ENCODE results near the gene PHF10. TPM values are rescaled to one million over a fixed set of nuclear protein-coding genes. Genes with fewer than 3 reads are reported as not detected.
"Not testable (repeated sequence)": the region's sequence is repeated elsewhere in the genome, so short reads cannot be mapped to it uniquely, and the experiment has no call there.

Gene PHF10
- 19.9 and 22.1 TPM in 2 replicates for total RNA-seq (2014; rRNA removed; shearing (Covaris generic))

- Histone ChIP-seq H3K27me3 (ENCODE audit: control insufficient read depth, insufficient read depth, low read length) (peaks cover 2% of the 10 kb centered on the region; the same call in 1 of the 2 replicates), H3K36me3 (replicated peaks; ENCODE audit: control insufficient read depth, insufficient read depth, low read length) (no peaks in the 10 kb centered on the region), H3K4me3 (ENCODE audit: insufficient read depth, low read depth, low read length) (peak within 1 kb of the TSS; percentile 90)
- peak; percentile 94 for DNase-seq
These were observed at the start of gene PHF10 for GRCh38 chr6:169724494-169725124. Gene PHF10 (minus strand): TSS chr6:169724500. CDS start chr6:169723931, 569 bp downstream.

- no peak for DNase-seq
- Histone ChIP-seq H3K27me3 (ENCODE audit: control insufficient read depth, insufficient read depth, low read length) (no peaks in the 10 kb centered on the region), H3K36me3 (replicated peaks; ENCODE audit: control insufficient read depth, insufficient read depth, low read length) (peaks cover 2% of the 10 kb centered on the region), H3K4me3 (ENCODE audit: insufficient read depth, low read depth, low read length) (no peak overlapping the region)
These were observed 42.8 kb upstream of the PHF10 start for GRCh38 chr6:169766921-169767736.

GRCh38 chr6:169766232-169766631 is 41.9 kb upstream of the PHF10 start:
- no peaks in the 10 kb centered on the region for H3K27me3 ChIP-seq (ENCODE audit: control insufficient read depth, insufficient read depth, low read length)
- no peak for DNase-seq
- no peak overlapping the region for H3K4me3 ChIP-seq (ENCODE audit: insufficient read depth, low read depth, low read length)
- H3K36me3 ChIP-seq (replicated peaks; ENCODE audit: control insufficient read depth, insufficient read depth, low read length): peaks cover 2% of the 10 kb centered on the region

GRCh38 chr6:169765789-169766188 is 41.5 kb upstream of the PHF10 start:
- H3K36me3 ChIP-seq (replicated peaks; ENCODE audit: control insufficient read depth, insufficient read depth, low read length); DNase-seq; H3K4me3 ChIP-seq (ENCODE audit: insufficient read depth, low read depth, low read length); H3K27me3 ChIP-seq (ENCODE audit: control insufficient read depth, insufficient read depth, low read length): not testable (repeated sequence)

- Histone ChIP-seq H3K36me3 (replicated peaks; ENCODE audit: control insufficient read depth, insufficient read depth, low read length) (peaks cover 3% of the 10 kb centered on the region), H3K4me3 (ENCODE audit: insufficient read depth, low read depth, low read length) (no peak overlapping the region), H3K27me3 (ENCODE audit: control insufficient read depth, insufficient read depth, low read length) (no peaks in the 10 kb centered on the region)
- DNase-seq: no peak
These were observed 39.6 kb upstream of the PHF10 start for GRCh38 chr6:169763881-169764280.

- Histone ChIP-seq H3K36me3 (replicated peaks; ENCODE audit: control insufficient read depth, insufficient read depth, low read length) (peaks cover 3% of the 10 kb centered on the region), H3K4me3 (ENCODE audit: insufficient read depth, low read depth, low read length) (no peak overlapping the region), H3K27me3 (ENCODE audit: control insufficient read depth, insufficient read depth, low read length) (no peaks in the 10 kb centered on the region)
- no peak for DNase-seq
These were observed 39.0 kb upstream of the PHF10 start for GRCh38 chr6:169763308-169763707.

GRCh38 chr6:169755162-169755561 is 30.9 kb upstream of the PHF10 start:
- H3K4me3 ChIP-seq (ENCODE audit: insufficient read depth, low read depth, low read length): no peak overlapping the region
- no peaks in the 10 kb centered on the region for H3K36me3 ChIP-seq (replicated peaks; ENCODE audit: control insufficient read depth, insufficient read depth, low read length)
- DNase-seq: no peak
- H3K27me3 ChIP-seq (ENCODE audit: control insufficient read depth, insufficient read depth, low read length): no peaks in the 10 kb centered on the region

GRCh38 chr6:169752074-169752623 is 27.8 kb upstream of the PHF10 start:
- no peak for DNase-seq
- no peaks in the 10 kb centered on the region for H3K36me3 ChIP-seq (replicated peaks; ENCODE audit: control insufficient read depth, insufficient read depth, low read length)
- H3K27me3 ChIP-seq (ENCODE audit: control insufficient read depth, insufficient read depth, low read length): no peaks in the 10 kb centered on the region
- peak overlapping the region; percentile 93 for H3K4me3 ChIP-seq (ENCODE audit: insufficient read depth, low read depth, low read length)

- H3K27me3 ChIP-seq (ENCODE audit: control insufficient read depth, insufficient read depth, low read length): no peaks in the 10 kb centered on the region
- no peaks in the 10 kb centered on the region for H3K36me3 ChIP-seq (replicated peaks; ENCODE audit: control insufficient read depth, insufficient read depth, low read length)
- DNase-seq: peak; percentile 95
- H3K4me3 ChIP-seq (ENCODE audit: insufficient read depth, low read depth, low read length): peak within 1 kb of the TSS; percentile 93
These were observed 27.2 kb upstream of the PHF10 start, which contains the start of the genes DYNLT2 and ERMARD for GRCh38 chr6:169751242-169752073. Gene DYNLT2 (minus strand): TSS chr6:169751572. CDS start chr6:169751458, 114 bp downstream. Gene ERMARD (plus strand): TSS chr6:169751622. CDS start chr6:169751658, 36 bp downstream.

- no peak overlapping the region for H3K4me3 ChIP-seq (ENCODE audit: insufficient read depth, low read depth, low read length)
- no peak for DNase-seq
- no peaks in the 10 kb centered on the region for H3K27me3 ChIP-seq (ENCODE audit: control insufficient read depth, insufficient read depth, low read length)
- H3K36me3 ChIP-seq (replicated peaks; ENCODE audit: control insufficient read depth, insufficient read depth, low read length): no peaks in the 10 kb centered on the region
These were observed 22.3 kb upstream of the PHF10 start for GRCh38 chr6:169746556-169746955.

GRCh38 chr6:169745405-169745804 is 21.1 kb upstream of the PHF10 start:
- DNase-seq: no peak
- Histone ChIP-seq H3K36me3 (replicated peaks; ENCODE audit: control insufficient read depth, insufficient read depth, low read length) (no peaks in the 10 kb centered on the region), H3K27me3 (ENCODE audit: control insufficient read depth, insufficient read depth, low read length) (no peaks in the 10 kb centered on the region), H3K4me3 (ENCODE audit: insufficient read depth, low read depth, low read length) (no peak overlapping the region)

GRCh38 chr6:169741344-169741743 is 17.0 kb upstream of the PHF10 start:
- DNase-seq: no peak
- H3K27me3 ChIP-seq (ENCODE audit: control insufficient read depth, insufficient read depth, low read length): no peaks in the 10 kb centered on the region
- H3K36me3 ChIP-seq (replicated peaks; ENCODE audit: control insufficient read depth, insufficient read depth, low read length): no peaks in the 10 kb centered on the region
- no peak overlapping the region for H3K4me3 ChIP-seq (ENCODE audit: insufficient read depth, low read depth, low read length)

GRCh38 chr6:169738976-169739529 is 14.8 kb upstream of the PHF10 start:
- H3K27me3 ChIP-seq (ENCODE audit: control insufficient read depth, insufficient read depth, low read length): no peaks in the 10 kb centered on the region

More at GRCh38 chr6:169738976-169739529, 14.8 kb upstream of the PHF10 start:
- Histone ChIP-seq H3K36me3 (replicated peaks; ENCODE audit: control insufficient read depth, insufficient read depth, low read length) (no peaks in the 10 kb centered on the region), H3K4me3 (ENCODE audit: insufficient read depth, low read depth, low read length) (no peak overlapping the region)
- no peak for DNase-seq
